Measurements from ENCODE around the gene LOX. TPM values are rescaled to one million over a fixed set of nuclear protein-coding genes. Genes with fewer than 3 reads are reported as not detected.

LOX gene
- total RNA-seq, 1 donor from 2014 or later, result not detected

DNA sequence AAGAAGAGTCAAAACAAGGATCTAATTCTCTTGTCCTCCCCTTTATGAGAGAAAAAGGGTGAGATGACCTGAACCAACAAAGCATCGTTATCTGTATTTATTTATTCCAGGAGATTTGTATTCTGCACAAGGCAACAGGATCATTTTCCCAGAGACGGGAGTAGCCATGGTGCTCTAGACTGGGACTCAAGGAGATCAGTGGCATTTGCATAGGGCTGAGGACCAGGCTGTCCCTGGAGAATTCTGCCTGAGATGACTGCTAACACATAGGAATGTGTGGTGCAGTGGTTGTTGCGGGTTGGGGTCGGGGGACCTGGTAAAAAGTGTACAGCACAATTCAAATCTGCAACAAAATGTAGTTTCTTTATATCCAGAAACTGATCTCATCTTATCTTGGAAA, 29.0 kb upstream of the LOX start:
- intact Hi-C loops (cut with micrococcal nuclease), result no loop called here
- no peaks in the 10 kb centered on the region for H3K36me3 Mint-ChIP-seq (ENCODE audit: low read depth)
- H3K4me3 Mint-ChIP-seq, result no peak overlapping the region
- ChIA-PET POLR2A (no interaction called here), CTCF (no interaction called here)
- TF ChIP-seq, protein P1, sequence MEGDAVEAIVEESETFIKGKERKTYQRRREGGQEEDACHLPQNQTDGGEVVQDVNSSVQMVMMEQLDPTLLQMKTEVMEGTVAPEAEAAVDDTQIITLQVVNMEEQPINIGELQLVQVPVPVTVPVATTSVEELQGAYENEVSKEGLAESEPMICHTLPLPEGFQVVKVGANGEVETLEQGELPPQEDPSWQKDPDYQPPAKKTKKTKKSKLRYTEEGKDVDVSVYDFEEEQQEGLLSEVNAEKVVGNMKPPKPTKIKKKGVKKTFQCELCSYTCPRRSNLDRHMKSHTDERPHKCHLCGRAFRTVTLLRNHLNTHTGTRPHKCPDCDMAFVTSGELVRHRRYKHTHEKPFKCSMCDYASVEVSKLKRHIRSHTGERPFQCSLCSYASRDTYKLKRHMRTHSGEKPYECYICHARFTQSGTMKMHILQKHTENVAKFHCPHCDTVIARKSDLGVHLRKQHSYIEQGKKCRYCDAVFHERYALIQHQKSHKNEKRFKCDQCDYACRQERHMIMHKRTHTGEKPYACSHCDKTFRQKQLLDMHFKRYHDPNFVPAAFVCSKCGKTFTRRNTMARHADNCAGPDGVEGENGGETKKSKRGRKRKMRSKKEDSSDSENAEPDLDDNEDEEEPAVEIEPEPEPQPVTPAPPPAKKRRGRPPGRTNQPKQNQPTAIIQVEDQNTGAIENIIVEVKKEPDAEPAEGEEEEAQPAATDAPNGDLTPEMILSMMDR (IDR thresholded peaks at IDR 0.05), result no peak
- no peaks in the 10 kb centered on the region for H3K4me1 Mint-ChIP-seq
- ATAC-seq (ENCODE audit: low read depth) (no peak), DNase-seq (no peak)
- H3K27me3 Mint-ChIP-seq, result no peaks in the 10 kb centered on the region
- no peaks in the 10 kb centered on the region for H3K9me3 Mint-ChIP-seq
- no peak overlapping the region for H3K27ac Mint-ChIP-seq

DNA sequence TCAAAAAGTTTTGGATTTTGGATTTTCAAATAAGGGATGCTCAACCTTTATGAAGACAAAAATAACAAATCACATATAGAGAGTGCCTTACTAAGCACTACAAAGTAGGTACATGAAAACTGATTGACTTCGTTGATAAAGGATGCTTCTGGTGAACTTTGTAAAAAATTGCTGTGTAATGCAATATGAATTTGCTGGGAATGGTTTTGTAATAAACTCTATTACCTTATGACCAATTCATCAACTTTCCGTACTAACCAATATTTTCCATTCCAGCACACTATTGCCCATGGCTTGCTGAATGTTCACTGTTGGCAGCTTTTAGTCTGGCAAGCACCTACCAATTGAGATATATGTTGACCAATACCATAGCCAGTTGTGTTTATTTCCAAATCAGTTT, 27.9 kb upstream of the LOX start:
- H3K4me3 Mint-ChIP-seq, result no peak overlapping the region
- no peaks in the 10 kb centered on the region for H3K36me3 Mint-ChIP-seq (ENCODE audit: low read depth)
- ChIA-PET POLR2A (no interaction called here), CTCF (no interaction called here)
- ATAC-seq (ENCODE audit: low read depth), result no peak
- DNase-seq, result no peak
- TF ChIP-seq, protein P1 (IDR thresholded peaks at IDR 0.05), result no peak
- intact Hi-C loops (cut with micrococcal nuclease), result no loop called here
- H3K27ac Mint-ChIP-seq, result no peak overlapping the region
- H3K27me3 Mint-ChIP-seq, result no peaks in the 10 kb centered on the region
- no peaks in the 10 kb centered on the region for H3K9me3 Mint-ChIP-seq
- no peaks in the 10 kb centered on the region for H3K4me1 Mint-ChIP-seq

DNA sequence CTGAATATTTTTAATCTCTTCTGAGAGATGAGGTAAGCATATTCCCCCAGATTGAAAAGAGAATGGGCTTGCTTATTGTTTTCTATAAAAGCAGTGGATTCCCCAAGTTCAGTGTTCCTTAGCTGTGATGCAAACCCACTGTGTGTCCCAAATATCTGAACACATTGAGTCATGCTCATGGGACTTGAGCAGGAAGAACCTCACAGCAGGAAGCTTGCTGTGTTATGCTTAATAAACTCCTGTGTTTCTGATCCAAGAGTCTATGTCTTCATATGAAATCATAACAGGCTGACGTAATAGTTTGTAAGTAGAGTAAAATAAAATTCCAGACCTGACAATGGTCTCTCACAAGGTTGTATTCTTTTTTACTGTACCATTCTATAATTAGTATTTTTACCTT, 24.8 kb upstream of the LOX start:
- intact Hi-C loops (cut with micrococcal nuclease), result loop anchor here (5.0 kb wide), 1 partner anchor 141 kb away; the partner anchor contains the start of gene SRFBP1
- TF ChIP-seq, protein P1 (IDR thresholded peaks at IDR 0.05), result no peak
- Mint-ChIP-seq H3K27me3 (no peaks in the 10 kb centered on the region), H3K27ac (no peak overlapping the region), H3K4me3 (no peak overlapping the region), H3K36me3 (ENCODE audit: low read depth) (no peaks in the 10 kb centered on the region), H3K9me3 (no peaks in the 10 kb centered on the region), H3K4me1 (no peaks in the 10 kb centered on the region)
- DNase-seq (no peak), ATAC-seq (ENCODE audit: low read depth) (no peak)
- ChIA-PET CTCF (no interaction called here), POLR2A (no interaction called here)

DNA sequence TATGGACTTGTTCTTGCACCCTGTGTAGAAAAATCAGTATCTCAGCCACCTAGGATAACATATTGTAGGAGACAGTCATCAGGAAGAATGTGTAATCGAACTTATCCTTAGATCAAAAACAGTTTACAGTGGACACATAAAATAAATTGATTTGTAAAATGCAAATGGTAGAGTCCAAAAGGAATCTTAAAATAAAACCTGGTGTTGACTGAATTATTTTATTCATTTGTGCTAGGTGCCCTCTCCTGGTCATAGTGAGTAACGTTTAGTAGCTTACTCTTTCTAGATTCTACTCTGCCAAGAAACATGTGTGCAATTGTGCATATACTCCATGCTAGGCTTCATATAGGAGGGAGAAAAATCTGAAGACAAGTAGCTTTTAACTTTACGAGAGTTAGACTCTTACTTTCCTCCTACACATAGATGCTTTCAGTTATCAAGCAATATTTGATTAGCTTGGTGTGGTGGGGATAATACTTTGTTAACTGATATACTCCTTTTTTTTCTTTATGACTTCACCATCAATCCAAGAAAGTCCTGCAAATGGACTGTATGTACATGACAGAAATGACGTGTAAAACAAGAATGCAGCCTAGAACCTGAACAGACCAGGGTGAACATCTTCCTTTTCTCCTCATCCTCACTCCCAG, 23.7 kb upstream of the LOX start:
- POLR2A ChIA-PET, result no interaction called here
- ATAC-seq (ENCODE audit: low read depth), result no peak
- Mint-ChIP-seq H3K36me3 (ENCODE audit: low read depth) (no peaks in the 10 kb centered on the region), H3K4me3 (no peak overlapping the region), H3K9me3 (no peaks in the 10 kb centered on the region), H3K27ac (no peak overlapping the region), H3K27me3 (no peaks in the 10 kb centered on the region), H3K4me1 (no peaks in the 10 kb centered on the region)
- TF ChIP-seq, protein P1 (IDR thresholded peaks at IDR 0.05), result no peak
- intact Hi-C loops (cut with micrococcal nuclease), result loop anchor here (5.0 kb wide), 1 partner anchor 139 kb away; the partner anchor contains the start of gene SRFBP1
- CTCF ChIA-PET, result interaction anchor here (1.3 kb wide), 1 partner anchor 140 kb away, joined by 6 read pairs; the partner anchor contains the start of gene SRFBP1
- no peak for DNase-seq

DNA sequence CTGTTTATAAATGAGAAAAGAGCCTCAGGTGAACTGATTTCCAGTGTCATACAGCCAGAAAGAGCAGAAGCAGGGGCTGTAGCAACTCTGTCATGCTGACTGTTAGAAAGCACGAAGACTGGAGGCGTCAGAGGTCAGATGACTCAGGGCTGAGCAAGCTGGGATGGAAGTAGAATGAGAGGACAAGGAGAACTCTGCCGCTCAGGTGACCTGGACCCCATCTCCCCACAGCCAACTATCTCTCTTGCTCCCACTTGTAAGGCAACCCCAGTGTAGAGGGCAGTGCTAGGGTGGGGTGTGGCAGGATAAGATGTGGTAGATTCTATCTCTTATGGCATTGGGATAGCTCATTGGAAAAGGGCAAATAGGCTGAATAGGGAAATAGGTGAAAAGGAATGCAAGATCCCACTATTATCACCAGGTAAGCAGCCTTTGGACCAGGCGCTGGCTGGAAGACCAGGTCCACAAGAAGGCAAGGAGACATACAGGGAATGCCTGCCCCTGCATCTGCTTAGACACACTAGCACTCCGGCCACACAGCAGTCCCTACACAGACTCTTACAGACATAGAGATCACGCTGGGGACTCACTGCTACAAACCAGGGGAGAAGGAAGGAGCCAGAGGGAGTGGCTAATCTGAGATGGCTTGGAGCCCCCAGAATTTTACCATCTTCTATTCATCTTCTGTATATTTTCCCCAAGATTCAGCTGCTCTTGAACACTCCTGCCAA, 21.2 kb upstream of the LOX start:
- ATAC-seq (ENCODE audit: low read depth), result no peak
- intact Hi-C loops (cut with micrococcal nuclease), result no loop called here
- no peak overlapping the region for H3K27ac Mint-ChIP-seq
- CTCF ChIA-PET, result no interaction called here
- POLR2A ChIA-PET, result no interaction called here
- no peaks in the 10 kb centered on the region for H3K36me3 Mint-ChIP-seq (ENCODE audit: low read depth)
- H3K4me1 Mint-ChIP-seq, result no peaks in the 10 kb centered on the region
- no peak overlapping the region for H3K4me3 Mint-ChIP-seq
- H3K27me3 Mint-ChIP-seq, result no peaks in the 10 kb centered on the region
- TF ChIP-seq, protein P1 (IDR thresholded peaks at IDR 0.05), result no peak
- H3K9me3 Mint-ChIP-seq, result no peaks in the 10 kb centered on the region
- DNase-seq, result no peak

Measured in activated B cell treated with CpG ODN at 0.5 μM for 24 hours (primary cell).